Urinary bladder (tissue), 4 donors: ENCODE results near the gene SCG3. TPM values are rescaled to one million over a fixed set of nuclear protein-coding genes. Genes with fewer than 3 reads are reported as not detected.
"Not testable (repeated sequence)": the region's sequence is repeated elsewhere in the genome, so short reads cannot be mapped to it uniquely, and the experiment has no call there.

Source experiments
- DNase-seq: peaks from one replicate; pipeline ENCODE4 v3.0.0-alpha.2; 2015; ENCODE audit errors: extremely low spot score
- H3K27ac ChIP-seq: one replicate; pipeline ENCODE4 v1.5.1; 2013; ENCODE audit warnings: low read depth, mild to moderate bottlenecking, moderate library complexity
- H3K36me3 ChIP-seq: one replicate; pipeline ENCODE4 v1.6.1; 2013; ENCODE audit warnings: mild to moderate bottlenecking, moderate library complexity; ENCODE audit not compliant: insufficient read depth
- H3K4me1 ChIP-seq: one replicate; pipeline ENCODE4 v1.6.1; 2013; ENCODE audit warnings: mild to moderate bottlenecking, moderate library complexity; ENCODE audit not compliant: insufficient read depth
- H3K4me3 ChIP-seq: one replicate; pipeline ENCODE4 v1.5.1; 2013; ENCODE audit warnings: low read depth, low read length
- WGBS: extraction: QIAGEN DNeasy Blood & Tissue Kit; methylation state at CpG from one replicate; pipeline ENCODE4 v1.1.7; 2013; 5-methylcytosine and 5-hydroxymethylcytosine counted together
- polyA plus RNA-seq: library from polyadenylated mRNA; stranded (reverse); fragments of 200-250 nt; gene quantifications from one replicate; pipeline ENCODE4 v1.2.3, GENCODE V29; 2013
- total RNA-seq: library from RNA; depleted of rRNA; stranded (reverse); fragments of >200 nt; gene quantifications from one replicate; pipeline ENCODE4 v1.2.3, GENCODE V29; 2014
- donor health status: healthy with polysubstance abuse.
- donor health status: healthy.

SCG3 gene
- 1.9 TPM for total RNA-seq
- 0.61 TPM for polyA plus RNA-seq

- no peaks in the 10 kb centered on the region for H3K4me1 ChIP-seq
- DNase-seq: peak; percentile 33
- no peaks in the 10 kb centered on the region for H3K36me3 ChIP-seq
- no peak within 1 kb of the TSS for H3K4me3 ChIP-seq
- 1% methylated on average over 38 of the region's 38 CpGs for WGBS
- no peak within 1 kb of the TSS for H3K27ac ChIP-seq
These were observed at the start of gene SCG3 for GRCh38 chr15:51681303-51681963. Gene SCG3 (plus strand): TSS chr15:51681503. CDS start chr15:51681756, 253 bp downstream.

- 43% methylated on average over 3 of the region's 3 CpGs for WGBS
- H3K4me1 ChIP-seq: no peaks in the 10 kb centered on the region
- no peak overlapping the region for H3K27ac ChIP-seq
- no peak overlapping the region for H3K4me3 ChIP-seq
- no peak for DNase-seq
- H3K36me3 ChIP-seq: no peaks in the 10 kb centered on the region
These were observed 46.6 kb upstream of the SCG3 start for GRCh38 chr15:51634591-51635198.

- no peak overlapping the region for H3K4me3 ChIP-seq
- no peaks in the 10 kb centered on the region for H3K4me1 ChIP-seq
- H3K36me3 ChIP-seq: no peaks in the 10 kb centered on the region
- WGBS: 29% methylated on average over 4 of the region's 4 CpGs
- H3K27ac ChIP-seq: no peak overlapping the region
- no peak for DNase-seq
These were observed 39.7 kb upstream of the SCG3 start for GRCh38 chr15:51641490-51642130.

DNA sequence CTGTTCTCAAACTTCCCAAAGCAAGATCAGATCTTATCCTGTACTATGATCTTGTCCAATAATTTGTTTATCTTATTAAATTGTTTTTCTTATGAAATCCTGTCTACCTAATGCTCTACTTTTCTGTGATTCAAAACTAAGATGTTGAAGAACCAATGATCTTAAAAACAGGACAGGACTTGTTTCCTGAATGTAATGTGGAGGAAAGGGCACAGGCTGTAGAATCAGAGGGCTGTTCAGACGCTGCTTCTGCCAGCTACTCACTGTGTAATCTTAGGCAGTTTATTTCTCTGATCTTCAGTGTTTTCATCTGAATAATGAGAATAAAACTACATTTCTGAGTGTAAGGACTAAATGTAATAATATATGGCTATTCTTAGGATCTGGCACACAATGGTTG is 38.6 kb upstream of the SCG3 start:
- Histone ChIP-seq H3K27ac (no peak overlapping the region), H3K4me1 (no peaks in the 10 kb centered on the region), H3K36me3 (no peaks in the 10 kb centered on the region), H3K4me3 (no peak overlapping the region)
- WGBS: 29% methylated on average over 1 of the region's 1 CpG
- DNase-seq: no peak

GRCh38 chr15:51647128-51647562 is 34.2 kb upstream of the SCG3 start:
- Histone ChIP-seq H3K36me3 (no peaks in the 10 kb centered on the region), H3K27ac (no peak overlapping the region), H3K4me1 (no peaks in the 10 kb centered on the region), H3K4me3 (no peak overlapping the region)
- DNase-seq: no peak
- 56% methylated on average over 3 of the region's 3 CpGs for WGBS

GRCh38 chr15:51648101-51648500 is 33.2 kb upstream of the SCG3 start:
- H3K27ac ChIP-seq, H3K36me3 ChIP-seq, H3K4me1 ChIP-seq, H3K4me3 ChIP-seq, DNase-seq: not testable (repeated sequence)
- WGBS: no CpG with 5 or more reads among the region's 1 CpG

GRCh38 chr15:51648643-51649042 is 32.7 kb upstream of the SCG3 start:
- WGBS: 78% methylated on average over 4 of the region's 4 CpGs
- H3K4me3 ChIP-seq, DNase-seq, H3K27ac ChIP-seq, H3K36me3 ChIP-seq, H3K4me1 ChIP-seq: not testable (repeated sequence)

DNA sequence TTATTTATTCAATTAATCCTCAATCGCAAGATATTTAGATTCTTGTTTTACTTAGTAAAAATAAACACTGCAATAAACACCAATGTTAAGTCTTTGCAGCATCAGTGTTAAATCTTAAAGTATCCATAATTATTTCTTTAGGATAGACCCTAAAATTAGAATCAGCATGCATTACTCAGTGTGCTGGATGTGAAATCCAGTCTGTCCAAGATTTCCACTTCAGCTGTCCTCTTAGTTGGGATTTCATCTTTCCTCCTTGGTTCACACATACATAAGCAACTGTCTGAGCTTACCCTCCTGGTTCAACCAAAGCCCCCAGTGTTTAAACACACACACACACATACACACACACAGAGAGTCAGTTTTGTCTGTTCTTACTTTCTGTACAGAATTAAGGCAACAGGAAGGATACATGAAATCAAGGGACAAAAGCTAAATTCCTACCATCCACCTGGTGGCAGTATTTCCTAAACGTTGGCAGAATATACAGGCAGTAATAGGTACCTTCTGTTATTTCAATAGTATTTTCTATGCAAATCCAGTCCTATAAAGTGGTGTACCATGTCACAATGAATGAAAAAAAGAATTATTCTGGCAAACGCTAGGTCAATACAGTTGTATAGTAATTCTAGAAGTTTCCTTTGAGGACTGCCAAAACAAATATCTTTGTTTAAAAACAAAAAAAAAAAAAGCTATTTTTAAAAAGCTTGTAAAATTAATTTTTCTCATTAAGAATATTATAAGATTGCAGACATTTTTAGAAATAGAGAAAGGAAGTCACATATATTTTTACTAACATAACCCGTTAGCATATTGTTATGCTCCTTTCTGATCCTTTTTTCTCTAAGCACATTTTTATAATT is 31.4 kb upstream of the SCG3 start:
- 39% methylated on average over 4 of the region's 4 CpGs for WGBS
- H3K4me3 ChIP-seq: no peak overlapping the region
- peak; percentile 45 for DNase-seq
- H3K36me3 ChIP-seq: no peaks in the 10 kb centered on the region
- H3K4me1 ChIP-seq: no peaks in the 10 kb centered on the region
- H3K27ac ChIP-seq: no peak overlapping the region

DNA sequence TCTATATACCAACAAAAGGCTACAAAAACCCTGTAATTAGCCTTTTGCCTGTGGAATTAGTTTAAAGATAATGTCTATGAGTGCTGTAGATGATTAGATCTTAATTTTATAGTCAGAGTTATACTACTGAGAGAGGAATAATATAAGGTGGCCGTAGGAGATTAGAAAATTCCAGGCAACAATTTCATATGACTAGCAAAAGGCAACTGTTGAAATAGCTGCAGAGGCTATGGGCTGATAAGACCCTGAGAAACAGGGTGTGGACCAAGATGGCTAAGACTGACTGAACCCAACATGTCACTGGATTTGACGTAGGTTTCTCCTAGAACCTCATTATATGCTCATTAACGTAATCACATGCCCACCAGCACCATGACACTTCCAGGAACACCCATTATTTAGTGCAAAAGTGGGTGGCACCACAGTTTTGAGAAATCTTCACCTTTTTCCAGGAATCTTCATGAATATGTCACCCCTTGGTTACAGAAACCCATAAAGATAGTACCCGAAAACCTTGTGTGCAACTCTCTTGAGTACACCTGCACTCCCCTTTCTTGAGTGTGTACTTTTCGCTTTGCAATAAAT is 29.1 kb upstream of the SCG3 start:
- Histone ChIP-seq H3K36me3 (no peaks in the 10 kb centered on the region), H3K4me3 (no peak overlapping the region), H3K4me1 (no peaks in the 10 kb centered on the region), H3K27ac (no peak overlapping the region)
- DNase-seq: no peak
- 85% methylated on average over 5 of the region's 5 CpGs for WGBS

GRCh38 chr15:51655401-51656057 is 25.8 kb upstream of the SCG3 start:
- not testable (repeated sequence) for H3K27ac ChIP-seq, H3K4me3 ChIP-seq, H3K36me3 ChIP-seq, H3K4me1 ChIP-seq, DNase-seq
- 93% methylated on average over 24 of the region's 24 CpGs for WGBS

DNA sequence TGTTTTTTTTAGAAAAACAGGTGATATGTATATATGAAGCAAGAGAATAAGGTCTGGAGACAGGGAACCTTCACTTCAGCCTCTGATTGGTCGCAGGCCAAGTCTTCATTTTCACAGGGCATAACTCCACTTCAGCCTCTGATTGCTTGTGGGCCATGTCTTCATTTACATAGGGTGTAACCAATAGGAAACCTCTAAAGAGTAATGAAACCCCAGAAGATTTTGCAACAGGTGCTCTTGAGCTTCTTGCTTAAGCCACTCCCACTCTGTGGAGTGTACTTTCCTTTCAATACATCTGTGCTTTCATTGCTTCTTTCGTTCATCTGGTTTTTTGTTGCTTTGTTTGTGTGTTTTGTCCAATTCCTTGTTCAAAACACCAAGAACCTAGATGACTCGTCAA is 22.6 kb upstream of the SCG3 start:
- Histone ChIP-seq H3K4me1 (no peaks in the 10 kb centered on the region), H3K4me3 (no peak overlapping the region), H3K27ac (no peak overlapping the region), H3K36me3 (no peaks in the 10 kb centered on the region)
- WGBS: 86% methylated on average over 3 of the region's 3 CpGs
- DNase-seq: no peak

- Histone ChIP-seq H3K4me1 (no peaks in the 10 kb centered on the region), H3K27ac (no peak overlapping the region), H3K36me3 (no peaks in the 10 kb centered on the region), H3K4me3 (no peak overlapping the region)
- DNase-seq: no peak
- 87% methylated on average over 2 of the region's 2 CpGs for WGBS
These were observed 20.2 kb upstream of the SCG3 start for GRCh38 chr15:51661072-51661471.

GRCh38 chr15:51667478-51667877 is 13.8 kb upstream of the SCG3 start:
- Histone ChIP-seq H3K36me3 (no peaks in the 10 kb centered on the region), H3K27ac (no peak overlapping the region), H3K4me3 (no peak overlapping the region), H3K4me1 (no peaks in the 10 kb centered on the region)
- DNase-seq: no peak
- 32% methylated on average over 6 of the region's 6 CpGs for WGBS
